Measurements from ENCODE around the gene DOCK2. TPM values are rescaled to one million over a fixed set of nuclear protein-coding genes. Genes with fewer than 3 reads are reported as not detected.

The DOCK2 gene
- total and polyA plus RNA-seq, 2 donors (not counting 1 experiment from before 2014, with no cell fraction given), result 1.1 to 8.9 TPM

GRCh38 chr5:169874621-169875020 lies 237.5 kb downstream of the DOCK2 start:
- no peaks in the 10 kb centered on the region for H3K4me1 ChIP-seq (ENCODE audit: control insufficient read depth, extremely low read depth, insufficient read depth, low read length)
- H3K9me3 ChIP-seq (ENCODE audit: control insufficient read depth, insufficient read depth, low read depth, low read length), result no peaks in the 10 kb centered on the region
- no peak overlapping the region for H3K4me2 ChIP-seq (ENCODE audit: extremely low read depth, insufficient read depth, low read length)
- H3K36me3 ChIP-seq (ENCODE audit: control insufficient read depth, insufficient read depth, low read length), result no peaks in the 10 kb centered on the region
- H4K20me1 ChIP-seq (ENCODE audit: control insufficient read depth, extremely low read depth, insufficient read depth, low read length), result no peaks in the 10 kb centered on the region
- H3K27ac ChIP-seq (ENCODE audit: insufficient read depth, low read length), result no peak overlapping the region
- H3K9ac ChIP-seq (ENCODE audit: insufficient read depth, low read length), result no peak overlapping the region
- no peak overlapping the region for H2AFZ ChIP-seq (ENCODE audit: low read length)
- no peaks in the 10 kb centered on the region for H3K79me2 ChIP-seq (ENCODE audit: control insufficient read depth, insufficient read depth, low read length)
- no peak overlapping the region for H3K4me3 ChIP-seq (replicated peaks in 1 of 4; ENCODE audit: control extremely low read depth in 1 of 4, insufficient read depth in 1 of 4, low read depth in 3 of 4, low read length in 4 of 4)
- TF ChIP-seq CTCF (conservative IDR thresholded peaks at IDR 0.05 in 1 of 2, IDR thresholded peaks at IDR 0.05 in 1 of 2; ENCODE audit: low read depth in 1 of 2, low read length in 2 of 2) (no peak), EZH2 (IDR thresholded peaks at IDR 0.05; ENCODE audit: low read length, missing control alignments) (no peak)
- H3K27me3 ChIP-seq (ENCODE audit: control insufficient read depth, insufficient read depth, low read length), result no peaks in the 10 kb centered on the region
- DNase-seq (ENCODE audit: low read depth in 2 of 2), result no peak

GRCh38 chr5:169875091-169875728 lies 238.1 kb downstream of the DOCK2 start:
- Histone ChIP-seq H3K36me3 (ENCODE audit: control insufficient read depth, insufficient read depth, low read length) (no peaks in the 10 kb centered on the region), H3K27ac (ENCODE audit: insufficient read depth, low read length) (no peak overlapping the region), H3K79me2 (ENCODE audit: control insufficient read depth, insufficient read depth, low read length) (no peaks in the 10 kb centered on the region), H3K4me3 (replicated peaks in 1 of 4; ENCODE audit: control extremely low read depth in 1 of 4, insufficient read depth in 1 of 4, low read depth in 3 of 4, low read length in 4 of 4) (no peak overlapping the region), H3K4me2 (ENCODE audit: extremely low read depth, insufficient read depth, low read length) (no peak overlapping the region), H3K9me3 (ENCODE audit: control insufficient read depth, insufficient read depth, low read depth, low read length) (no peaks in the 10 kb centered on the region), H3K27me3 (ENCODE audit: control insufficient read depth, insufficient read depth, low read length) (no peaks in the 10 kb centered on the region), H4K20me1 (ENCODE audit: control insufficient read depth, extremely low read depth, insufficient read depth, low read length) (no peaks in the 10 kb centered on the region), H3K4me1 (ENCODE audit: control insufficient read depth, extremely low read depth, insufficient read depth, low read length) (no peaks in the 10 kb centered on the region), H2AFZ (ENCODE audit: low read length) (no peak overlapping the region), H3K9ac (ENCODE audit: insufficient read depth, low read length) (no peak overlapping the region)
- no peak for TF ChIP-seq CTCF (conservative IDR thresholded peaks at IDR 0.05 in 1 of 2, IDR thresholded peaks at IDR 0.05 in 1 of 2; ENCODE audit: low read depth in 1 of 2, low read length in 2 of 2)
- TF ChIP-seq EZH2 (IDR thresholded peaks at IDR 0.05; ENCODE audit: low read length, missing control alignments), result no peak
- DNase-seq (ENCODE audit: low read depth in 2 of 2), result peak in 1 of 2 donors; percentile 72

- no peak overlapping the region for H3K27ac ChIP-seq (ENCODE audit: insufficient read depth, low read length)
Observed at GRCh38 chr5:169875731-169876130, 238.7 kb downstream of the DOCK2 start.

More at GRCh38 chr5:169875731-169876130, 238.7 kb downstream of the DOCK2 start:
- H3K79me2 ChIP-seq (ENCODE audit: control insufficient read depth, insufficient read depth, low read length), result no peaks in the 10 kb centered on the region
- no peak overlapping the region for H3K4me3 ChIP-seq (replicated peaks in 1 of 4; ENCODE audit: control extremely low read depth in 1 of 4, insufficient read depth in 1 of 4, low read depth in 3 of 4, low read length in 4 of 4)
- H3K9me3 ChIP-seq (ENCODE audit: control insufficient read depth, insufficient read depth, low read depth, low read length), result no peaks in the 10 kb centered on the region
- H3K36me3 ChIP-seq (ENCODE audit: control insufficient read depth, insufficient read depth, low read length), result no peaks in the 10 kb centered on the region
- no peaks in the 10 kb centered on the region for H4K20me1 ChIP-seq (ENCODE audit: control insufficient read depth, extremely low read depth, insufficient read depth, low read length)
- H3K9ac ChIP-seq (ENCODE audit: insufficient read depth, low read length), result no peak overlapping the region
- H3K4me2 ChIP-seq (ENCODE audit: extremely low read depth, insufficient read depth, low read length), result no peak overlapping the region
- no peak for TF ChIP-seq EZH2 (IDR thresholded peaks at IDR 0.05; ENCODE audit: low read length, missing control alignments)
- DNase-seq (ENCODE audit: low read depth in 2 of 2), result no peak
- H2AFZ ChIP-seq (ENCODE audit: low read length), result no peak overlapping the region
- no peaks in the 10 kb centered on the region for H3K27me3 ChIP-seq (ENCODE audit: control insufficient read depth, insufficient read depth, low read length)
- no peaks in the 10 kb centered on the region for H3K4me1 ChIP-seq (ENCODE audit: control insufficient read depth, extremely low read depth, insufficient read depth, low read length)

All from fibroblast of lung (primary cell).